ENCODE results near the gene HSDL2.

- TF ChIP-seq EZH2 (IDR thresholded peaks at IDR 0.05; ENCODE audit: insufficient read depth, poor library complexity, severe bottlenecking) (no peak), EZH2phosphoT487 (IDR thresholded peaks at IDR 0.05; ENCODE audit: insufficient read depth, low read depth) (no peak)
Observed at GRCh38 chr9:112500842-112501241, 120.9 kb downstream of the HSDL2 start.

All from GM23248 (cell line).